HCT116 (cell line): ENCODE data around the gene TCF15.

Experiments
- CTCF ChIP-seq, 3 experiments: fragments of 200-600 bp in 1 of 3; sonication (generic) in 1 of 3; IDR thresholded peaks in 2 of 3; conservative IDR thresholded peaks in 1 of 3; 2 replicates each; pipeline ENCODE4 v1.5.1; 2012 to 2017; ENCODE audit warnings: low read depth in 2 of 3, low read length in 2 of 3, antibody characterized with exemption in 1 of 3, borderline replicate concordance in 1 of 3, control low read depth in 1 of 3, mild to moderate bottlenecking in 1 of 3, mixed read lengths in 1 of 3, mixed run types in 1 of 3, moderate library complexity in 1 of 3; ENCODE audit not compliant: insufficient read depth in 1 of 3
- EZH2phosphoT487 ChIP-seq: fragments of 200-600 bp; IDR thresholded peaks from 2 replicates; pipeline ENCODE4 v1.6.1; 2018; ENCODE audit warnings: antibody characterized with exemption, borderline replicate concordance
- POLR2A ChIP-seq: IDR thresholded peaks from 2 replicates; pipeline ENCODE4 v1.7.0; 2011; ENCODE audit warnings: borderline replicate concordance; ENCODE audit not compliant: insufficient read depth, insufficient read length; ENCODE audit errors: extremely low read depth
- POLR2AphosphoS5 ChIP-seq: IDR thresholded peaks from 2 replicates; pipeline ENCODE4 v1.6.1; 2011; ENCODE audit warnings: mild to moderate bottlenecking, low read depth, low read length, moderate library complexity
- RAD21 ChIP-seq: IDR thresholded peaks from 2 replicates; pipeline ENCODE4 v1.6.1; 2012; ENCODE audit warnings: low read depth, mild to moderate bottlenecking
- REST ChIP-seq: IDR thresholded peaks from 2 replicates; pipeline ENCODE4 v1.6.1; 2012; ENCODE audit warnings: low read depth
- SRF ChIP-seq: IDR thresholded peaks from 2 replicates; pipeline ENCODE4 v1.6.1; 2012; ENCODE audit warnings: low read depth
- TCF7L2 ChIP-seq: IDR thresholded peaks from 2 replicates; pipeline ENCODE4 v1.7.0; 2011; ENCODE audit warnings: borderline replicate concordance, inconsistent platforms; ENCODE audit not compliant: insufficient read depth, insufficient read length; ENCODE audit errors: extremely low read depth

GRCh38 chr20:638579-638978, 28.5 kb upstream of the TCF15 start:
- TF ChIP-seq CTCF (IDR thresholded peaks at IDR 0.05 in 2 of 3, conservative IDR thresholded peaks at IDR 0.05 in 1 of 3; ENCODE audit: borderline replicate concordance in 1 of 3, insufficient read depth in 1 of 3, low read depth in 2 of 3, low read length in 2 of 3) (no peak), TCF7L2 (no peak), POLR2AphosphoS5 (no peak), RAD21 (no peak), SRF (no peak), POLR2A (no peak), EZH2phosphoT487 (no peak), REST (no peak)
